ENCODE measurements around the gene RFK. TPM values are rescaled to one million over a fixed set of nuclear protein-coding genes. Genes with fewer than 3 reads are reported as not detected.

Gene RFK
- 7.8 and 10.0 TPM in 2 replicates for total RNA-seq

DNA sequence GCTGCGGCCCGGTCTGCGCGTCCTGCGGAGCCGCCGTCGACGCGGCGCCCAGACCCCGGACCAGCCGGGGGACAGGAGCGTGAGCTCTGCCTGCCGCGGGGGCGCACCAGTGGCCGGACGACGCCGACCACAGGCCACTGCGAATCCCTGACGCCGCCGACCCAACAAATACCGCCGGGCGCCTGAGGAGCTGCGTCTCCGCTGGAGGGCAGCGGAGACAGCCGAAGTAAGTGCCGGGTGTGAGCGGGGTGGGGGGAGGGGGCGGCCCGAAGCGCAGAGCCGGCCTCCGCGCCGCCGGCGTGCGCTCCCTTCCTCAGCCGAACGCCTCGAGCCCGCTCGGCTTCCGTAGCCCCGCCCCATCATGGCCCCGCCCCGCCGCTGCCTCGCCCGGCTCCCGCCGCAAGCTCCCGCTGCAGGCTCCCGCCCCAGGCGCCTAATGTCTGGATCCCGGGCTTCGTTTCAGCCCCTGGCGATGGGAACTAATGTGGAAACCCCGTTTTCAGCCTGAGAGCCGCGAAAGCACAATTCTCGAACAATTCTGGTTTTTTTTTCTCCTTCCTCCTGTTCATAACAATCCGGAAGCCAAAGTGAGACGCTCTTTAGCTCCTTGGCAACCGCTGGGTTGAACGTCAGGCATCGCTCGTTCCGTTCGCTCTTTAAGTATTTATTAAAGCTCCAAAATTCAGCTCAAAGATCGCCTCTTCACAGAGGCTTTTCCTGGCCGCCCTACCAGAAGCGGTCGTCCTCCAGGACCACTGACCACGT is at the start of gene RFK:
Gene RFK (minus strand): TSS at position 232 of the 765 bp plus-strand sequence. CDS start 255 bp downstream, outside the sequence.

Other genes with a start within 250 kb of the RFK start
- gene GCNT1, start 64.8 kb upstream of the RFK start, total RNA-seq = 7.9 and 15.6 TPM in 2 replicates